Measurements from ENCODE around the gene USP32. TPM values are rescaled to one million over a fixed set of nuclear protein-coding genes. Genes with fewer than 3 reads are reported as not detected.

The USP32 gene
- total and polyA plus RNA-seq, 2 of the 8 experiments (the other 6 are each of a cell fraction or from before 2014, with no cell fraction given) = 29.6 to 112 TPM

GRCh38 chr17:60388742-60389141, 3.2 kb downstream of the USP32 start:
- no peak overlapping the region for H2BK15ac ChIP-seq (ENCODE audit: low read length)
- CTCF ChIA-PET (ENCODE audit: partially characterized antibody) = no interaction called here
- no peak overlapping the region for H2BK120ac ChIP-seq (replicated peaks; ENCODE audit: low read depth, low read length)
- H2AK5ac ChIP-seq (ENCODE audit: low read depth, low read length) = no peak overlapping the region
- no peak overlapping the region for H4K91ac ChIP-seq (replicated peaks; ENCODE audit: insufficient read length, low read length)
- H4K20me1 ChIP-seq (replicated peaks in 1 of 2; ENCODE audit: control insufficient read depth in 1 of 2, insufficient read depth in 2 of 2, low read length in 2 of 2) = no peaks in the 10 kb centered on the region
- POLR2A ChIA-PET (ENCODE audit: partially characterized antibody) = interaction anchor here (1.1 kb wide), 1 partner anchor 15 kb away, joined by 3 read pairs; no protein-coding TSS in a partner anchor
- H3K23ac ChIP-seq (ENCODE audit: insufficient read length) = no peak overlapping the region
- WGBS, 2 experiments (ENCODE audit: extremely low coverage in 1 of 2, insufficient coverage in 1 of 2, insufficient read length in 1 of 2, insufficient replicate concordance in 2 of 2, low coverage in 1 of 2, low lambda C conversion rate in 2 of 2, missing lambda C conversion rate in 1 of 2) = 12% methylated on average over 3 of the region's 3 CpGs; no CpG with 5 or more reads in 1 of the 2 experiments
- H2BK5ac ChIP-seq (ENCODE audit: low read depth, low read length) = no peak overlapping the region
- no peak overlapping the region for H2BK12ac ChIP-seq (ENCODE audit: low read depth, low read length)
- no peak for DNase-seq (ENCODE audit: low read depth in 1 of 2, low spot score in 2 of 2)
- peaks cover 17% of the 10 kb centered on the region for H3K23me2 ChIP-seq (ENCODE audit: low read depth, low read length)
- H3K36me3 ChIP-seq (ENCODE audit: control insufficient read depth in 2 of 4, insufficient read depth in 4 of 4, low read length in 3 of 4) = no peaks in the 10 kb centered on the region
- peaks cover 8 to 28% (median 16%) of the 10 kb centered on the region in 4 experiments for H3K4me1 ChIP-seq (replicated peaks in 1 of 4; ENCODE audit: control insufficient read depth in 3 of 4, insufficient read depth in 4 of 4, low read length in 3 of 4)
- no peaks in the 10 kb centered on the region for H3K27me3 ChIP-seq (replicated peaks in 1 of 4; ENCODE audit: control insufficient read depth in 3 of 4, extremely low read depth in 1 of 4, insufficient read depth in 3 of 4, low read length in 3 of 4)
- H4K5ac ChIP-seq (ENCODE audit: insufficient read length, low read depth, low read length) = no peak overlapping the region
- H2BK20ac ChIP-seq (ENCODE audit: low read length) = no peak overlapping the region
- H3K9ac ChIP-seq (replicated peaks in 1 of 4; ENCODE audit: extremely low read depth in 1 of 4, low read depth in 3 of 4, low read length in 3 of 4) = no peak overlapping the region
- H2AFZ ChIP-seq (ENCODE audit: low read length) = no peak overlapping the region
- H3K27ac ChIP-seq (ENCODE audit: low read depth, low read length) = no peak overlapping the region
- no peak overlapping the region for H3K14ac ChIP-seq (ENCODE audit: insufficient read length)
- H3K4me3 ChIP-seq (ENCODE audit: extremely low read depth in 1 of 4, insufficient read depth in 2 of 4, low read depth in 3 of 4, low read length in 4 of 4) = peak overlapping the region in 2 of 4 experiments; percentile 17 to 49; a peak in 3 of 8 replicates
- FAIRE-seq = no peak
- H4K8ac ChIP-seq (ENCODE audit: extremely low read depth, insufficient read depth, low read length) = no peak overlapping the region
- H3K79me2 ChIP-seq (ENCODE audit: control insufficient read depth in 1 of 2, insufficient read depth in 2 of 2, low read length in 2 of 2) = peaks cover 11 to 65% of the 10 kb centered on the region in 2 experiments; a peak in 3 of 4 replicates
- peak overlapping the region; percentile 60 to 65 for H3K4me2 ChIP-seq (ENCODE audit: insufficient read depth in 1 of 2, low read depth in 2 of 2, low read length in 2 of 2)
- no peak overlapping the region for H3K56ac ChIP-seq (replicated peaks; ENCODE audit: insufficient read length, low read depth, low read length)
- H3K9me3 ChIP-seq (ENCODE audit: insufficient read depth in 2 of 2, low read depth in 1 of 2, low read length in 1 of 2) = no peaks in the 10 kb centered on the region
- no peak overlapping the region for H3K18ac ChIP-seq (ENCODE audit: extremely low read depth, low read length)
- no peaks in the 10 kb centered on the region for H3K79me1 ChIP-seq (ENCODE audit: low read depth, low read length)
- no peak overlapping the region for H3K4ac ChIP-seq (replicated peaks; ENCODE audit: insufficient read length, low read depth, low read length)
- no peak for TF ChIP-seq POLR2A (IDR thresholded peaks at IDR 0.05; ENCODE audit: control extremely low read depth in 1 of 2, low read depth in 2 of 2, low read length in 2 of 2)
- no peak for TF ChIP-seq EP300 (IDR thresholded peaks at IDR 0.05; ENCODE audit: borderline replicate concordance in 1 of 2, low read depth in 2 of 2, low read length in 2 of 2)
- no peak for TF ChIP-seq TBP (IDR thresholded peaks at IDR 0.05; ENCODE audit: low read depth, low read length)
- TF ChIP-seq PHF8 (conservative IDR thresholded peaks at IDR 0.05; ENCODE audit: low read depth, low read length) = no peak
- no peak for TF ChIP-seq RBBP5 (IDR thresholded peaks at IDR 0.05; ENCODE audit: borderline replicate concordance, low read depth, low read length)
- TF ChIP-seq JUN (IDR thresholded peaks at IDR 0.05; ENCODE audit: low read depth, low read length) = no peak
